Endothelial cell of umbilical vein (primary cell): Measurements from ENCODE around the gene SYT14.

Experiments used
- EZH2 ChIP-seq: IDR thresholded peaks from 2 replicates; pipeline ENCODE4 v1.6.1; 2012; ENCODE audit warnings: borderline replicate concordance, low read depth, mild to moderate bottlenecking, moderate library complexity, low read length, inconsistent platforms; ENCODE audit not compliant: severe bottlenecking
- FOS ChIP-seq: IDR thresholded peaks from 2 replicates; pipeline ENCODE4 v1.6.1; 2011; ENCODE audit warnings: mild to moderate bottlenecking, low read length, moderate library complexity, borderline replicate concordance; ENCODE audit not compliant: insufficient read depth
- JUN ChIP-seq: IDR thresholded peaks from 2 replicates; pipeline ENCODE4 v1.6.1; 2011; ENCODE audit warnings: borderline replicate concordance, low read depth; ENCODE audit not compliant: insufficient read length, insufficient read depth
- MYC ChIP-seq: IDR thresholded peaks from one replicate; pipeline ENCODE4 v1.6.1; 2011; ENCODE audit warnings: mild to moderate bottlenecking, low read depth, low read length
- POLR2A ChIP-seq: IDR thresholded peaks from 2 replicates; pipeline ENCODE4 v1.6.1; 2012; ENCODE audit warnings: low read depth, mild to moderate bottlenecking, control low read depth, low read length
- POLR2AphosphoS5 ChIP-seq: IDR thresholded peaks from 2 replicates; pipeline ENCODE4 v1.6.1; 2012; ENCODE audit warnings: low read depth, mild to moderate bottlenecking, control low read depth, low read length, moderate library complexity; ENCODE audit not compliant: insufficient read depth
- TF ChIP-seq, protein P1 (sequence below), 2 donors: IDR thresholded peaks; 1 replicate in 1 of 2; 2 replicates in 1 of 2; pipeline ENCODE4 v1.5.1; 2011; ENCODE audit warnings: low read length in 2 of 2, mild to moderate bottlenecking in 2 of 2, moderate library complexity in 2 of 2, control low read depth in 1 of 2, inconsistent platforms in 1 of 2, low read depth in 1 of 2; ENCODE audit not compliant: insufficient read depth in 1 of 2; ENCODE audit errors: extremely low read depth in 1 of 2
- TF ChIP-seq, protein P2 (sequence below): IDR thresholded peaks from 2 replicates; pipeline ENCODE4 v1.6.1; 2011; ENCODE audit not compliant: insufficient read depth, insufficient read length

DNA sequence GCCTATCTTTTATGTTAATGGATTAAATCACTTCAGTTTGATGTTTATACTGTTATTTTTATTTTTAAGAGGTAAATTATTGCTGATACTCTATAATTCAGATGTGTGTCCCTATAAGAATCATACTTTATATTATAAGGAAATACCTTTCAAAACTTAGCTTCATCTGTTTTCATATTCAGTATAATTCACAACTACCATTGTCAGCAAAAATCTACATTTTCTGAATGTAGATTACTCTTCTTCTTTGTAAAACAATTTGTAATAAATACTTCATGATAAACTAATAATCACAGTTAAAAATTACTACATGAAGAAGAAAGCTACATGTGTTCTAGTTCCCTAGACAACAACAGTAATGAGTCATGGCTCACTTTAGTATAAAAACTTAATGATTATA, 179.2 kb downstream of the SYT14 start:
- TF ChIP-seq POLR2A = no peak
- TF ChIP-seq, protein P1, sequence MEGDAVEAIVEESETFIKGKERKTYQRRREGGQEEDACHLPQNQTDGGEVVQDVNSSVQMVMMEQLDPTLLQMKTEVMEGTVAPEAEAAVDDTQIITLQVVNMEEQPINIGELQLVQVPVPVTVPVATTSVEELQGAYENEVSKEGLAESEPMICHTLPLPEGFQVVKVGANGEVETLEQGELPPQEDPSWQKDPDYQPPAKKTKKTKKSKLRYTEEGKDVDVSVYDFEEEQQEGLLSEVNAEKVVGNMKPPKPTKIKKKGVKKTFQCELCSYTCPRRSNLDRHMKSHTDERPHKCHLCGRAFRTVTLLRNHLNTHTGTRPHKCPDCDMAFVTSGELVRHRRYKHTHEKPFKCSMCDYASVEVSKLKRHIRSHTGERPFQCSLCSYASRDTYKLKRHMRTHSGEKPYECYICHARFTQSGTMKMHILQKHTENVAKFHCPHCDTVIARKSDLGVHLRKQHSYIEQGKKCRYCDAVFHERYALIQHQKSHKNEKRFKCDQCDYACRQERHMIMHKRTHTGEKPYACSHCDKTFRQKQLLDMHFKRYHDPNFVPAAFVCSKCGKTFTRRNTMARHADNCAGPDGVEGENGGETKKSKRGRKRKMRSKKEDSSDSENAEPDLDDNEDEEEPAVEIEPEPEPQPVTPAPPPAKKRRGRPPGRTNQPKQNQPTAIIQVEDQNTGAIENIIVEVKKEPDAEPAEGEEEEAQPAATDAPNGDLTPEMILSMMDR (IDR thresholded peaks at IDR 0.05; ENCODE audit: extremely low read depth in 1 of 2, insufficient read depth in 1 of 2, low read depth in 1 of 2, low read length in 2 of 2) = no peak
- no peak for TF ChIP-seq JUN
- no peak for TF ChIP-seq MYC
- TF ChIP-seq EZH2 = no peak
- TF ChIP-seq POLR2AphosphoS5 = no peak
- no peak for TF ChIP-seq FOS
- TF ChIP-seq, protein P2, sequence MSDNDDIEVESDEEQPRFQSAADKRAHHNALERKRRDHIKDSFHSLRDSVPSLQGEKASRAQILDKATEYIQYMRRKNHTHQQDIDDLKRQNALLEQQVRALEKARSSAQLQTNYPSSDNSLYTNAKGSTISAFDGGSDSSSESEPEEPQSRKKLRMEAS = no peak
